K562 (cell line): ENCODE data around the gene HDAC10. TPM values are rescaled to one million over a fixed set of nuclear protein-coding genes. Genes with fewer than 3 reads are reported as not detected.

Source experiments
- ATAC-seq: fragments of 200-7000 bp; cut with Tn5 transposase; 3 replicates; pipeline ENCODE4 v1.9.1; 2020; ENCODE audit warnings: moderate library complexity
- BruUV-seq: library from RNA; stranded (reverse); fragments of 400-500 nt; replicated peaks from 2 replicates; lab custom pipeline; 2021; lab: Mats Ljungman, UMichigan
- CTCF ChIA-PET: fragments of 300-600 bp; formaldehyde crosslinking; extraction: SDS; loops from one replicate; lab custom pipeline; 2021; ENCODE audit warnings: low intra/inter-chr PET ratio; lab: Yijun Ruan, JAX
- POLR2A ChIA-PET: fragments of 300-600, 350-650 bp; sonication (Branson Sonifier 250); formaldehyde crosslinking; extraction: SDS; loops from one replicate; lab custom pipeline; 2021; ENCODE audit warnings: antibody characterized with exemption, inconsistent platforms; lab: Yijun Ruan, JAX
- DNase-seq, 4 experiments: peaks; one replicate each; pipeline versions ENCODE4 v3.0.0 to v3.0.0-alpha.2; 2011 to 2018; ENCODE audit warnings: low spot score in 3 of 4, mixed read lengths in 3 of 4; ENCODE audit errors: extremely low read depth in 1 of 4
- FAIRE-seq: peaks from 2 replicates; lab custom pipeline; 2011; peaks lifted over from hg19 to GRCh38; lab: Jason Lieb, UNC
- H2AFZ ChIP-seq: 2 replicates; pipeline ENCODE4 v1.6.0; 2011; ENCODE audit warnings: low read depth, low read length, control low read depth, inconsistent platforms
- H3K27ac ChIP-seq: fragments of 200-600 bp; 3 replicates; pipeline ENCODE4 v1.8.0; 2011; ENCODE audit warnings: low read depth, mild to moderate bottlenecking, control low read depth, inconsistent platforms, low read length, moderate library complexity, mixed read lengths; ENCODE audit errors: extremely low read depth
- H3K27me3 ChIP-seq, 2 experiments: fragments of 300-600 bp in 1 of 2; 2 replicates in 1 of 2; 3 replicates in 1 of 2; pipeline versions ENCODE4 v1.6.0 to v1.8.0; 2011; ENCODE audit warnings: inconsistent platforms in 2 of 2, low read length in 2 of 2, mild to moderate bottlenecking in 1 of 2, mixed read lengths in 1 of 2, moderate library complexity in 1 of 2; ENCODE audit not compliant: control insufficient read depth in 2 of 2, insufficient read depth in 2 of 2
- H3K36me3 ChIP-seq: fragments of 300-600 bp; 3 replicates; pipeline ENCODE4 v1.8.0; 2011; ENCODE audit warnings: mild to moderate bottlenecking, low read length, inconsistent platforms; ENCODE audit not compliant: control insufficient read depth, insufficient read depth
- H3K4me1 ChIP-seq, 2 experiments: fragments of 200-600 bp in 1 of 2; replicated peaks in 1 of 2; 2 replicates in 1 of 2; 3 replicates in 1 of 2; pipeline versions ENCODE4 v1.5.1 to v1.8.0; 2011; ENCODE audit warnings: inconsistent platforms in 2 of 2, low read length in 2 of 2, mild to moderate bottlenecking in 1 of 2, mixed read lengths in 1 of 2, moderate library complexity in 1 of 2; ENCODE audit not compliant: control insufficient read depth in 2 of 2, insufficient read depth in 2 of 2
- H3K4me2 ChIP-seq: 2 replicates; pipeline ENCODE4 v1.6.1; 2011; ENCODE audit warnings: low read length, control low read depth, inconsistent platforms, mixed read lengths; ENCODE audit not compliant: insufficient read depth
- H3K4me3 ChIP-seq: fragments of 200-600 bp; sonication (generic), shearing (Covaris generic); 2 replicates; pipeline ENCODE4 v1.5.1; 2016; ENCODE audit warnings: control low read depth, inconsistent platforms
- H3K79me2 ChIP-seq: fragments of 200-600 bp; 3 replicates; pipeline ENCODE4 v1.8.0; 2011; ENCODE audit warnings: low read length, inconsistent platforms; ENCODE audit not compliant: control insufficient read depth, insufficient read depth
- H3K9ac ChIP-seq, 2 experiments: 2 replicates each; pipeline versions ENCODE4 v1.6.0 to v1.6.1; 2011; ENCODE audit warnings: low read depth in 2 of 2, low read length in 2 of 2, control low read depth in 1 of 2, inconsistent platforms in 1 of 2, mild to moderate bottlenecking in 1 of 2, mixed read lengths in 1 of 2; ENCODE audit not compliant: insufficient read depth in 1 of 2
- H3K9me1 ChIP-seq: one replicate; pipeline ENCODE4 v1.6.0; 2011; ENCODE audit warnings: inconsistent platforms, mild to moderate bottlenecking, low read length, moderate library complexity; ENCODE audit not compliant: control insufficient read depth, insufficient read depth
- H3K9me3 ChIP-seq: replicated peaks from 2 replicates; pipeline ENCODE4 v1.5.1; 2011; ENCODE audit warnings: low read depth, low read length, inconsistent platforms; ENCODE audit not compliant: control insufficient read depth, insufficient read depth
- H4K20me1 ChIP-seq: replicated peaks from 2 replicates; pipeline ENCODE4 v1.6.1; 2011; ENCODE audit warnings: low read length, inconsistent platforms, mixed read lengths; ENCODE audit not compliant: control insufficient read depth, insufficient read depth
- DMBX1 ChIP-seq: fragments of 250-450 bp; sonication (Bioruptor Pico); IDR thresholded peaks from 2 replicates; pipeline ENCODE4 v1.8.0; 2022; ENCODE audit warnings: inconsistent platforms, mild to moderate bottlenecking, moderate library complexity, borderline replicate concordance
- FIP1L1 ChIP-seq: fragments of 200-400 bp; formaldehyde crosslinking; IDR thresholded peaks from 2 replicates; pipeline ENCODE4 v1.6.1; 2018; ENCODE audit warnings: mild to moderate bottlenecking, low read depth, low read length; ENCODE audit not compliant: poor library complexity, severe bottlenecking
- MXI1 ChIP-seq: IDR thresholded peaks from 2 replicates; pipeline ENCODE4 v1.6.1; 2011; ENCODE audit warnings: low read depth, mild to moderate bottlenecking, improper control_type of control experiment, low read length
- MYC ChIP-seq, 2 experiments: fragments of 250-450 bp in 1 of 2; sonication (Bioruptor Pico) in 1 of 2; IDR thresholded peaks; 2 replicates each; pipeline versions ENCODE4 v1.5.1 to v1.6.1; 2012 to 2021; ENCODE audit warnings: low read depth in 2 of 2, borderline replicate concordance in 1 of 2, improper control_type of control experiment in 1 of 2, low read length in 1 of 2, mild to moderate bottlenecking in 1 of 2, moderate library complexity in 1 of 2
- PHF20 ChIP-seq: fragments of 450-650 bp; IDR thresholded peaks from 2 replicates; pipeline ENCODE4 v1.6.1; 2018; ENCODE audit not compliant: partially characterized antibody
- SMARCA5 ChIP-seq: fragments of 450-650 bp; IDR thresholded peaks from 2 replicates; pipeline ENCODE4 v1.6.1; 2016
- WHSC1 ChIP-seq: IDR thresholded peaks from one replicate; pipeline ENCODE4 v1.6.1; 2012; ENCODE audit warnings: low read length, control low read depth, inconsistent platforms
- YBX1 ChIP-seq: fragments of 450-650 bp; IDR thresholded peaks from 2 replicates; pipeline ENCODE4 v1.7.1; 2016; ENCODE audit warnings: mild to moderate bottlenecking
- ZNF408 ChIP-seq: fragments of 250-450 bp; sonication (Bioruptor Pico); IDR thresholded peaks from 2 replicates; pipeline ENCODE4 v1.4.0; 2020; ENCODE audit warnings: low read depth, mild to moderate bottlenecking, moderate library complexity
- WGBS: fragments of 100-300 bp; shearing (Covaris generic); methylation state at CpG from one replicate; pipeline ENCODE4 v1.1.6; 2016; ENCODE audit warnings: low coverage, mixed read lengths; ENCODE audit not compliant: insufficient coverage; ENCODE audit errors: missing lambda C conversion rate; 5-methylcytosine and 5-hydroxymethylcytosine counted together
- in situ Hi-C: fragments of 300-500 bp; cut with MboI; formaldehyde crosslinking; loops from 4 replicates; pipeline ENCODE4 v1.15.0; 2018; ENCODE audit warnings: inconsistent platforms, mixed read lengths
- intact Hi-C: fragments of 100-400 bp; cut with micrococcal nuclease; formaldehyde crosslinking; loops from 2 replicates; pipeline ENCODE4 v1.14.2; 2022
- polyA plus RNA-seq, 8 experiments: library from polyadenylated mRNA; depleted of rRNA in 4 of 8; stranded (reverse) in 5 of 8; unstranded in 3 of 8; fragments of >200 nt; fragmentation: Nextera tagmentation in 2 of 8; fragmentation: Illumina TruSeq in 1 of 8; extraction: Ambion mirVana in 2 of 8; extraction: Trizol in 1 of 8; gene quantifications; 2 replicates each; pipeline versions ENCODE4 v1.2.1 to v1.2.3, GENCODE V29; 2011 to 2014; ENCODE audit warnings: inconsistent platforms in 1 of 8, missing spikeins in 1 of 8
- total RNA-seq, 7 experiments: library from RNA; depleted of rRNA in 6 of 7; stranded (reverse); fragments of >200 nt in 6 of 7; fragmentation: Illumina TruSeq in 2 of 7; extraction: Trizol in 2 of 7; gene quantifications; 2 replicates each; pipeline versions ENCODE4 v1.2.1 to v1.2.3, GENCODE V29; 2011 to 2021; ENCODE audit warnings: low replicate concordance in 1 of 7
- TF ChIP-seq, protein P1 (sequence below): fragments of 450-650 bp; formaldehyde crosslinking; IDR thresholded peaks from 2 replicates; pipeline ENCODE4 v1.4.0; 2020; ENCODE audit warnings: mild to moderate bottlenecking, moderate library complexity
- TF ChIP-seq, protein P2 (sequence below): sonication (generic); formaldehyde crosslinking; IDR thresholded peaks from 2 replicates; pipeline ENCODE4 v1.9.0; 2022; ENCODE audit warnings: mild to moderate bottlenecking, missing genetic modification reagents
- TF ChIP-seq, protein P3 (sequence below): sonication (generic); formaldehyde crosslinking; IDR thresholded peaks from 2 replicates; pipeline ENCODE4 v1.8.1; 2023; ENCODE audit warnings: mild to moderate bottlenecking, missing genetic modification reagents
- TF ChIP-seq, protein P4 (sequence below), 2 experiments: fragments of 450-650 bp; IDR thresholded peaks; 2 replicates each; pipeline ENCODE4 v1.6.1; 2018; ENCODE audit warnings: mild to moderate bottlenecking in 2 of 2, low read depth in 1 of 2; ENCODE audit not compliant: partially characterized antibody in 2 of 2

HDAC10 gene
- total and polyA plus RNA-seq, 9 of the 15 experiments (the other 6 are each of a cell fraction or from before 2014, with no cell fraction given), result 0.10 to 44.2 (median 6.5) TPM

DNA sequence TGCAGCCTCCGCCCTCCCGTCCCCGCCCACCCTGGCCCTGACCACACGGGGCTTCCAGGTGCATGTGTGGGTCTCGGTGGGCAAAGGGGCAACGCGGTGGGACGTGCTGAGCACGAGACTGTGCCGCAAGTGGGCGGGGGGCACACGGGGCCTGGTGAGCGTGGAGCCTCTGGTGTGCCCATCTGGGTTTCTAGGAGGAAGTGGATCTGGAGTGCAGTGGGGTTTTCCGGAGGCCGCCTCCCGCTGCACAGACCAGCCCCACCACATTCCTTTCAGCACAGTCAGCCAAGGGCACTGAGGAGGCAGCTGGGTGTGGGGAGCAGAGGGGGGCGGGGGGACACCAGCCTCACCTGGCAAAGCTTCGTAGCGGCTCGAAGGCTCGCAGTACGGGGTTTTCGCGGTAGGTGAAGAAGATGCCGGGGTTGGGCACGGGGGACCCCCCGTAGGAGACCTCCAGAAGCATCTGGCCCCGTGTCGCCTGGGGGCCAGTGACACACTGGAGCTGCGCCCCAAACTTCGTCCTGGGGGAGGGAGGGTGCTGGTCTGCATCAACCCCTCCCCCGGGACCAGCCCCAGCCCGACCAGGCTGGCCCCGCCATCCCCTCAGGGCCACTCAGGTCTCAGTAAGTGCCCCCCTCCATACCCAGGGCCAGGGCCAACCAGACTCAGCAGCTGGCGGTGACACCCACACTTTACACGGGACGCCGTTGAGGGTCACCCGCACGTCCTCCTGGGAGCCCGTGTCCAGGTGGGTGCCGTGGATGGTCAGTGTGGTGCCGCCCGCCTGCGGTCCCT, 31.5 kb upstream of the HDAC10 start:
- Histone ChIP-seq H3K9me3 (no peaks in the 10 kb centered on the region), H3K27me3 (no peaks in the 10 kb centered on the region), H2AFZ (no peak overlapping the region), H3K9me1 (no peaks in the 10 kb centered on the region), H3K4me3 (no peak overlapping the region), H4K20me1 (no peaks in the 10 kb centered on the region), H3K4me2 (no peak overlapping the region), H3K4me1 (peaks cover 0 to 24% of the 10 kb centered on the region in 2 experiments; a peak in 2 of 5 replicates), H3K9ac (no peak overlapping the region), H3K27ac (no peak overlapping the region), H3K36me3 (peaks cover 48% of the 10 kb centered on the region; the same call in 1 of the 3 replicates), H3K79me2 (no peaks in the 10 kb centered on the region)
- ChIA-PET CTCF (no interaction called here), POLR2A (interaction anchor here (0.8 kb wide), 1 partner anchor 12 kb away, joined by 3 read pairs; no protein-coding TSS in a partner anchor)
- DNase-seq, result no peak
- WGBS, result 94% methylated on average over 12 of the region's 45 CpGs
- intact Hi-C loops (no loop called here), in situ Hi-C loops (no loop called here)
- ATAC-seq, result no peak
- no TSS peak for BruUV-seq
- no peak for FAIRE-seq
- TF ChIP-seq SMARCA5, result no peak
- no peak for TF ChIP-seq ZNF408
- no peak for TF ChIP-seq DMBX1 (CRISPR knock-in tag)
- TF ChIP-seq, protein P1, sequence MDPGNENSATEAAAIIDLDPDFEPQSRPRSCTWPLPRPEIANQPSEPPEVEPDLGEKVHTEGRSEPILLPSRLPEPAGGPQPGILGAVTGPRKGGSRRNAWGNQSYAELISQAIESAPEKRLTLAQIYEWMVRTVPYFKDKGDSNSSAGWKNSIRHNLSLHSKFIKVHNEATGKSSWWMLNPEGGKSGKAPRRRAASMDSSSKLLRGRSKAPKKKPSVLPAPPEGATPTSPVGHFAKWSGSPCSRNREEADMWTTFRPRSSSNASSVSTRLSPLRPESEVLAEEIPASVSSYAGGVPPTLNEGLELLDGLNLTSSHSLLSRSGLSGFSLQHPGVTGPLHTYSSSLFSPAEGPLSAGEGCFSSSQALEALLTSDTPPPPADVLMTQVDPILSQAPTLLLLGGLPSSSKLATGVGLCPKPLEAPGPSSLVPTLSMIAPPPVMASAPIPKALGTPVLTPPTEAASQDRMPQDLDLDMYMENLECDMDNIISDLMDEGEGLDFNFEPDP (CRISPR knock-in tag), result no peak
- no peak for TF ChIP-seq PHF20
- TF ChIP-seq FIP1L1, result no peak
- TF ChIP-seq MYC (IDR thresholded peaks at IDR 0.05; ENCODE audit: low read depth, low read length), result no peak
- TF ChIP-seq MYC (CRISPR knock-in tag; IDR thresholded peaks at IDR 0.05; ENCODE audit: borderline replicate concordance, low read depth), result no peak
- TF ChIP-seq, protein P2, sequence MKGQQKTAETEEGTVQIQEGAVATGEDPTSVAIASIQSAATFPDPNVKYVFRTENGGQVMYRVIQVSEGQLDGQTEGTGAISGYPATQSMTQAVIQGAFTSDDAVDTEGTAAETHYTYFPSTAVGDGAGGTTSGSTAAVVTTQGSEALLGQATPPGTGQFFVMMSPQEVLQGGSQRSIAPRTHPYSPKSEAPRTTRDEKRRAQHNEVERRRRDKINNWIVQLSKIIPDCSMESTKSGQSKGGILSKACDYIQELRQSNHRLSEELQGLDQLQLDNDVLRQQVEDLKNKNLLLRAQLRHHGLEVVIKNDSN (CRISPR knock-in tag), result no peak
- no peak for TF ChIP-seq WHSC1
- TF ChIP-seq MXI1, result no peak
- no peak for TF ChIP-seq YBX1
- TF ChIP-seq, protein P3, sequence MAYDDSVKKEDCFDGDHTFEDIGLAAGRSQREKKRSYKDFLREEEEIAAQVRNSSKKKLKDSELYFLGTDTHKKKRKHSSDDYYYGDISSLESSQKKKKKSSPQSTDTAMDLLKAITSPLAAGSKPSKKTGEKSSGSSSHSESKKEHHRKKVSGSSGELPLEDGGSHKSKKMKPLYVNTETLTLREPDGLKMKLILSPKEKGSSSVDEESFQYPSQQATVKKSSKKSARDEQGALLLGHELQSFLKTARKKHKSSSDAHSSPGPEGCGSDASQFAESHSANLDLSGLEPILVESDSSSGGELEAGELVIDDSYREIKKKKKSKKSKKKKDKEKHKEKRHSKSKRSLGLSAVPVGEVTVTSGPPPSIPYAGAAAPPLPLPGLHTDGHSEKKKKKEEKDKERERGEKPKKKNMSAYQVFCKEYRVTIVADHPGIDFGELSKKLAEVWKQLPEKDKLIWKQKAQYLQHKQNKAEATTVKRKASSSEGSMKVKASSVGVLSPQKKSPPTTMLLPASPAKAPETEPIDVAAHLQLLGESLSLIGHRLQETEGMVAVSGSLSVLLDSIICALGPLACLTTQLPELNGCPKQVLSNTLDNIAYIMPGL (CRISPR knock-in tag), result no peak
- TF ChIP-seq, protein P4, sequence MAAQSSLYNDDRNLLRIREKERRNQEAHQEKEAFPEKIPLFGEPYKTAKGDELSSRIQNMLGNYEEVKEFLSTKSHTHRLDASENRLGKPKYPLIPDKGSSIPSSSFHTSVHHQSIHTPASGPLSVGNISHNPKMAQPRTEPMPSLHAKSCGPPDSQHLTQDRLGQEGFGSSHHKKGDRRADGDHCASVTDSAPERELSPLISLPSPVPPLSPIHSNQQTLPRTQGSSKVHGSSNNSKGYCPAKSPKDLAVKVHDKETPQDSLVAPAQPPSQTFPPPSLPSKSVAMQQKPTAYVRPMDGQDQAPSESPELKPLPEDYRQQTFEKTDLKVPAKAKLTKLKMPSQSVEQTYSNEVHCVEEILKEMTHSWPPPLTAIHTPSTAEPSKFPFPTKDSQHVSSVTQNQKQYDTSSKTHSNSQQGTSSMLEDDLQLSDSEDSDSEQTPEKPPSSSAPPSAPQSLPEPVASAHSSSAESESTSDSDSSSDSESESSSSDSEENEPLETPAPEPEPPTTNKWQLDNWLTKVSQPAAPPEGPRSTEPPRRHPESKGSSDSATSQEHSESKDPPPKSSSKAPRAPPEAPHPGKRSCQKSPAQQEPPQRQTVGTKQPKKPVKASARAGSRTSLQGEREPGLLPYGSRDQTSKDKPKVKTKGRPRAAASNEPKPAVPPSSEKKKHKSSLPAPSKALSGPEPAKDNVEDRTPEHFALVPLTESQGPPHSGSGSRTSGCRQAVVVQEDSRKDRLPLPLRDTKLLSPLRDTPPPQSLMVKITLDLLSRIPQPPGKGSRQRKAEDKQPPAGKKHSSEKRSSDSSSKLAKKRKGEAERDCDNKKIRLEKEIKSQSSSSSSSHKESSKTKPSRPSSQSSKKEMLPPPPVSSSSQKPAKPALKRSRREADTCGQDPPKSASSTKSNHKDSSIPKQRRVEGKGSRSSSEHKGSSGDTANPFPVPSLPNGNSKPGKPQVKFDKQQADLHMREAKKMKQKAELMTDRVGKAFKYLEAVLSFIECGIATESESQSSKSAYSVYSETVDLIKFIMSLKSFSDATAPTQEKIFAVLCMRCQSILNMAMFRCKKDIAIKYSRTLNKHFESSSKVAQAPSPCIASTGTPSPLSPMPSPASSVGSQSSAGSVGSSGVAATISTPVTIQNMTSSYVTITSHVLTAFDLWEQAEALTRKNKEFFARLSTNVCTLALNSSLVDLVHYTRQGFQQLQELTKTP (IDR thresholded peaks at IDR 0.05; ENCODE audit: low read depth in 1 of 2, partially characterized antibody in 2 of 2), result no peak
